ENCODE measurements around the gene CLSTN2.

DNA sequence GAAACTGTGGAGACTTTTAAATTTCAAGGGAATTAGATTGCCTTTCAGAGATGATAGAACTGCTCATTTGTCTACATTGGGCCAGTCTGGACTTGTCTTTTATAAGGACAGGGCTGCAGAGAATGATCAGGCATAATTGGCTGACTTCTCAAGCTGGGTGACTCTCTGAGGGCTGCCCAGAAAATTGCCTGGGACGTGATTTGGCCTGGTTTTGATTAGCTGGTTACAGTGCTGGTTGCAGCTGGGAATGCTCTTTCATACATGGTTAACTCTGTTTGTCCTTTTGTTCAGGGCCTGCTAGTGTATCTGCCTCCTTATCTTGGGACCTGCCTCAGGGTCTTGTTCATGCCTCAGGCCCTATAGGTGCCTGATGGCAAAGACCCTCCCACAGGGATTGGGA, 245.6 kb downstream of the CLSTN2 start:
- TF ChIP-seq, protein P1, sequence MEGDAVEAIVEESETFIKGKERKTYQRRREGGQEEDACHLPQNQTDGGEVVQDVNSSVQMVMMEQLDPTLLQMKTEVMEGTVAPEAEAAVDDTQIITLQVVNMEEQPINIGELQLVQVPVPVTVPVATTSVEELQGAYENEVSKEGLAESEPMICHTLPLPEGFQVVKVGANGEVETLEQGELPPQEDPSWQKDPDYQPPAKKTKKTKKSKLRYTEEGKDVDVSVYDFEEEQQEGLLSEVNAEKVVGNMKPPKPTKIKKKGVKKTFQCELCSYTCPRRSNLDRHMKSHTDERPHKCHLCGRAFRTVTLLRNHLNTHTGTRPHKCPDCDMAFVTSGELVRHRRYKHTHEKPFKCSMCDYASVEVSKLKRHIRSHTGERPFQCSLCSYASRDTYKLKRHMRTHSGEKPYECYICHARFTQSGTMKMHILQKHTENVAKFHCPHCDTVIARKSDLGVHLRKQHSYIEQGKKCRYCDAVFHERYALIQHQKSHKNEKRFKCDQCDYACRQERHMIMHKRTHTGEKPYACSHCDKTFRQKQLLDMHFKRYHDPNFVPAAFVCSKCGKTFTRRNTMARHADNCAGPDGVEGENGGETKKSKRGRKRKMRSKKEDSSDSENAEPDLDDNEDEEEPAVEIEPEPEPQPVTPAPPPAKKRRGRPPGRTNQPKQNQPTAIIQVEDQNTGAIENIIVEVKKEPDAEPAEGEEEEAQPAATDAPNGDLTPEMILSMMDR (IDR thresholded peaks at IDR 0.05) = no peak
- TF ChIP-seq POLR2AphosphoS5 (IDR thresholded peaks at IDR 0.05) (no peak), POLR2A (IDR thresholded peaks at IDR 0.05) (no peak)

All from prostate gland (tissue), 2 donors.